Measurements from ENCODE around the gene MYO9B. TPM values are rescaled to one million over a fixed set of nuclear protein-coding genes. Genes with fewer than 3 reads are reported as not detected.

MYO9B gene
- total RNA-seq, 1 donor from 2014 or later: 24.0 TPM

DNA sequence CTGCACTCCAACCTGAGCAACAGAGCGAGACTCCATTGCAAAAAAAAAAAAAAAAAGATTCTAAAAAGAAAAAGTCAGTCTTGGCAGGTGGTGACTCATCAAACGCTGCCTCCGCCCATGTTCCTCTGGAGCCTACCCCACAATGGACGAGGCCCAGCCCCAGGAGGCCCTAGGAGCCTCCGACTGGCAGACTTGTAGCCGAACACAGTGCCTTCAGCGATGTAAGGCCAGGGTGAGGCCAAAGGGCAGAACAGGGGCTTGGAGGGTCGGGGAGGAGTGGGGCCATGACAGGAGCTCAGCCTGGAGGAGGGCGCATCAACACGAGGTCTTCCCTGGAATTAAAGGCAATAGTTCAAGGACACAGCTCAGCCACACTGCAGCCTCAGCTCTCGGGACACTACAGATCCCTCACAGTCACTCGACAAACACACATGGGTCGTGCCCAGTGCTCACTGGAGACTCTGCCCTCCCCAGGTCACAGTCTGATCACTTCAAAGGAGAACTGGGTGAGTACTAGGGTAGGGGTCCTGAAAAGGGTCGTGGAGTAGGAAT, 144.7 kb downstream of the MYO9B start:
- DNase-seq: no peak

DNA sequence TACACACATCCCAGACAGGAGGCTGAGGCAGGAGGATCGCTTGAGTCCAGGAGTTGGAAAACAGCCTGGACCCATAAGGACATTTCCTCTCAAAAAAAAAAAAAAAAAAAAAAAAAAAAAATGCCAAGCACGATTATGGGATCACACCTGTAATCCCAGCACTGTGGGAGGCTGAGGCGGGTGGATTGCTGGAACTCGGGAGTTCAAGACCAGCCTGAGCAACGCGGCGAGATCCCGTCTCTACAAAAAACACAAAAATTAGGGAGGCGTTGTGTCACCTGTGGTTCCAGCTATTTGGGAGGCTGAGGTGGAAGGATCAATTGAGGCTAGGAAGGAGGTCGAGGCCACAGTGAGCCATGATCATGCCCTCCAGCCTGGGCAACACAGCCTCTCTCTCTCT, 149.5 kb downstream of the MYO9B start:
- DNase-seq: no peak

GRCh38 chr19:17226002-17226933, 150.7 kb downstream of the MYO9B start, which contains the start of gene OCEL1:
OCEL1 (plus strand) TSS chr19:17226226; CDS start chr19:17226248, 22 bp downstream.
- peak; percentile 97 for DNase-seq

GRCh38 chr19:17227798-17228367, 152.3 kb downstream of the MYO9B start:
- DNase-seq: no peak

- no peak for DNase-seq
Observed at GRCh38 chr19:17229890-17230289, 154.3 kb downstream of the MYO9B start.

DNA sequence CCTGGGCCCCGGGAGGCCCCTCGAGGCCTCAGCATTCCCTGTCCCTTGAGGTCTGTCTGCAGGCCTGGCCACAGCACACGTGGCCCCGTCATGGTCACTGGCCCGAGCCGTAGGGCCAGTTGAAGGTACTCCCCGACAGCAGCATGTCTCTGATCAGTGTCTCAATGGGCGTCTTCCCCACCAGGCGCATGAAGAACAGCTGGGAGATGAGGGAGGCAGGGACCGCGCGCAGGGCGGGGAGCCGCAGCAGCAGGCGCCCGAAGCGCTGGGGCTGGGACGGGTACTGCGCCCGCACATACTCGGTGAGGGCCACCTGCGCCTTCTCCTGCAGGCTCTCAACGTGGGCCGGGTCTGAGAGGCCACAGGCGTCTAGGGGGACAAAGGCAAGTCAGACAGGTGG, 156.7 kb downstream of the MYO9B start:
- no peak for DNase-seq

GRCh38 chr19:17234911-17235299, 159.3 kb downstream of the MYO9B start:
- DNase-seq: no peak

DNA sequence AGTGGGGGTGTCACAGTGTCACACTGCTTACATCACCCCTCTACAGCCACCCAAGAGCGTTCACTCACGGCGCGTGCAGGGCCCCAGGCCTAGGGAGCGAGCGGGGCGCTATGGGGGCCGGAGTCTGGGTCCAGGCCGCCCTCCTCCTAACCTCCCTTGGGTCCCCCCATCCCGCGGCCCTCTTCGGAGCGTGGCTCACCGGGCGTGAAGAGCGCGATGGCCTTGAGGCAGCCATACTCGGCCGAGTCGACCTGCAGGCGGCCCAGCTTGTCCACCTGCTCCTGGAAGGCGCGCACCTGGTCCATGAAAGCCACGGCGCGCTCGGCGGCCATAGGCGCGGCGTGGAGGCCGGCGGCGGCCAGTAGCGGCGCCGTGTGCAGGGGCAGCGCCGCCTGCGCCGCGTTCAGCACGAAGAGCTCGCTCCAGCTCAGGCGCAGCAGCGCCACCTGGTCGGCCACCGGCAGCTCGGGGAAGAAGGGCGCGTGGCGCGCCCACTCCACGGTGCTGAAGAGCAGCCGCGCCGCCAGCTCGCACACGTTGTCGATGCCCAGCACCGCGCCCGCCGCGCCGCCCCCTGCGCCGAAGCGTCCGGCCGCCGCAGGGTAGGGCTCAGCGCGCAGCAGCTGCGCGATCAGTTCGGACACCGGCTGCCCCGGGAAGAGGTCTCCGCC, 159.9 kb downstream of the MYO9B start:
- peak; percentile 50 for DNase-seq

DNA sequence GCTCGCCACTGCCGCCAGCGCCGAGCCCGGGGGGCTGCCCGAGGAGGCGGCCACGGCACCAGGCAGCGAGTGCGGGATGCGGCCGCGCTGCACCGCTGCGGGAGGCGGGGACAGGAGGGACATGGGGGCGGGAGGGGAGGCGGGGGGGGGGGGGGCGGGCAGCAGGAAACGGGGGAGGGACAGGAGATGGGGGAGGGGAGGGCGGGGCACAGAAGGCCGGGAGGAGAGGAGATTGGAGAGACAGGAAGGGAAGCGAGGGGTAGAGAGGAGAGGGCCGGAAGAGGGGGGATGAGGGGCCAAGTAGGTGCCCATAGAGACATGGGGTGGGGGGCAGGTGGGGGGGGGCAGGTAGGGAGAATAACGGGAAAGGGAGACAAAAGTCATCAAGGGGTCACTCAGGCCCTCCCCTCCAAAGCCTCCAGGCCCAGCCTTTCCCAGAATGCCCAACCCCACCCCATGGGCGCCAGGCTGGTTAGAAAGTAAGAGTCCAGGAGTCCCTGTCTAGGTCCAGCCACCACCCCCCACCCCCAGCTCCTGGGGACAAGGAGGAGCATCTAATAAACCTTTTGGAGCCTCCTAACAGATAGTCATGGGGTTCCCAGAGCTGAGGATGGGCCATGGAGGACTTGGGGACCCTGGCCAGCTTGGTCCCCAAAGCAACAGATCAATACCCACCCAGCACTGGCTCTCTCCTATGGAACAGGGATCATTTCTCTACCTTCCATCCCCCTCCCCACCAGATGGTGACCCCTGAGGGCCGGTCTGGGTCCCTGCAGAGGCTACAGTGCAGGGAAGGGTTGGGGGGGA, 160.6 kb downstream of the MYO9B start:
- DNase-seq: no peak

GRCh38 chr19:17236811-17237543, 161.4 kb downstream of the MYO9B start:
- DNase-seq: no peak

- DNase-seq: no peak
Observed at GRCh38 chr19:17237747-17238706, 162.4 kb downstream of the MYO9B start.

DNA sequence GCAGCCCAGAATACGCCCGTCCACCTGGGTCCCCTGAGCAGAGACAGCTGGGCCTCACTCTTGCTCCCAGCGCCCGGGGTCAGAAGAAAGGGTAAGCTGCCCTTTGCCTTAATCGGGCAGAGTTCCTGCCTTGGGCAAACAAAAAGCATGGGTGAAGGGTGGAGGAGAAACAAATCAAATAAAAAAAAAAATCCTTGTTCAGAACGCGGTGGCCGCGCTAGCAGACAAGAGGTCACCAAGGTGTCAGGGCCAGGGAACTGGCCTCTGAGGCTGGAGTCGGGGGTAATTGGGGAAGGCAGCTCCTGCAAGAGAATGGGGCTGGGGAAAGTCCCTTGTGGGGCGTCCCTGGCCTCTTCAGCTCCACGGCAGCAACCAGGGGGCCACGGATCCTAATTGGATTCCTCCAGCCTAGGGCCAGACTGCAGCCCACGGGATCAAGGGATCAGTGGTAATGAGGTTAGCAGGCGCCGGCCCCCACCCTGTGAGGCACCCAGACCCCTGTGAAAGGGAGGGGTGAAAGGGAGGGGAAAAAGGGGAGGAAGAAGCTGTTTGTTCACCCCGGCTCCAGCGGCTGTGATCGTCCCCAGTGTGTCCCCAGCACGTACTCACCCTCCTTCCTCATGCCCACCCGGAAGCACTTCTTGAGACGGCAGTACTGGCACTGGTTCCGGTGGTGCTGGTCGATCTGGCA, 164.6 kb downstream of the MYO9B start:
- DNase-seq: no peak

DNA sequence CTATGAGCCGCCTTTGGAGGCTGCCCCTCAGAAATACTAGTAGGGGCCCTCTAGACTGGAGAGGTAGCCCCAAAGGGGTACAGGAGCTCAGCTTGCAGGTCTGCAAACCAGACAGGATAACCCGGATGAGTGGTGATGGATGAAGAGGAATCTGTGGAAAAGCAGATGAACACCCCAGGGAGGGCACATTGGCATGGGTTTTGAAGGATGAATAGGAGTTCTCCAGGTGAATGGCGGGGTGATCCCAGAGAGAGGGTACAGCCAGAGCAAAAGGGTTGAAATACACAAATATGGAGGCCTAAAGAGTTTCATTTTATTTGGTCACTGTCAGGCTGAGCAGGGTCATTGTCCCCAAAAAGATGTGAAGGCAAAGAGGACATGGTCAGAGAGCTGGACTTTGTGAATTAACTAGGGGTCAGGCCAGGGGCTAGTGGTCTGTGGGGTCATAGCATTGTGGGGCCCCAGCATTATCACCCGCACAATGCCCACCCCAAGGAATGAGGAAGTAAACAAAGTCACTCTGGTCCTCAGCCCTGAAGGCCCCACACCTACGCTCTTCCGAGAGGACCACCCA, 165.3 kb downstream of the MYO9B start:
- no peak for DNase-seq

DNA sequence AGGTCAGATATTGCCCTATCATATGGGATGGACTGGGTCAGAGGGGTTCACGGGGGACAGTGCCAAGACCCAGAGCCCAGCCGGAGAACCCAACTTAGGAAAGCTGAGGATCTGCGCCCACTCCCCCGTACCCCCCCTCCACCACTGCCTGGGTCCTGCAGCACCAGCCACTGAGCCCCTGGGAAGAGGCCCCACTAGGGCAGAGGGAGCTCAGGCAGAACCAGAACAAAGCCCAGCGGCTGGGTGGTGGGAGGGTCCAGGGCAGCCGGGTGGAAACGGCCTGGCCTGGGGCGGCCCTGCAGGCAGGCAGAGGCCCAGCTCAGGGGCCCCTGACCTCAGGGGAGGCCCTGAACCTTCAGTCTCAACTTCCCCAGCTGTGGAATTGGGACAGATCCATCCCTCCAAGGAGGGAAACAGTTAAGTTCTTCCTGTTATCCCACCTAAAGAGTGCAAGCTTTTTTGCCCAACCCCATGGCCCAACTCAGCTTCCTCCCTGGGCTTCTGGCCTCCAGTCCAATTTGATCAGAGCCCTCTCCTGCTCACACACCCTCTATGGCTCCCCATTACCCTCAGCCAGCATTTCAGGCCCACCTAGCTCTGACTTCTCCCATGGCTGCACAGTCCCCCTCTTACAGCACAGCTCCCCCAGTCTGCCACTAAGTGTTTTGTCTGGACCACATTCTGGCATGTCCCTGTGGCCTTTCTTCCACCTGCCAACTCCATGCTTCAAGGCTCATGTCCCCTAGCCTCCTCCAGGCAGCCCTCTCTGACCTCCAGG, 167.0 kb downstream of the MYO9B start:
- no peak for DNase-seq

DNA sequence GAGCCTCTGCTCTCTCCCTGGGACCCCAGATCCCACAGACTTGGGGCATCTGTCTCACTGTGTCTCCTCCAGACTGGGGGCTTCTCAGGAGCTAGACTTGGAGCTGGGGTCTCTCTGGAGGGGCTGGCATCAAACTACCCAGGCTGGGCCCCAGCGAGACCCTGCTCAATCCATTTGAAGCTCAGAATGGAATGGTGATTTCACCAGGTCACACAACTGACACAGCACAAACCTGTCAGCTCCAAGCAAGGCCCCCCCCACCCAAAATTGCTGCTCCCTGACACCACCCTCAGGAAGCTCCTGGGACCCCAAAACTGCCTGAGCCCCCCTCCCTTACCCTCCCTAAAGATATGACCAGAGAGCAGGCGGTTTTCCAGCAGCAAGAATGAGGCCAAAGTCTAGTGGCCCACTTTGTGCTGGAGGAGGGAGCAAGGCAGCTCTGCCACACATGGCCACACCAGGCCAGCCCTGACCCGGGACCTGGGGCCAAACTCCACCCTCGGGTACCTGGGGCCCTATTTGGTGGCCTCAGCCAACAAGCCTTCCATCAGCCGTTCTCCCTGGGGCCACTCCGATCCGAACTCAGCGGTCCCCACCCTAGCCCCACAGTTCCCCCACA, 167.7 kb downstream of the MYO9B start:
- no peak for DNase-seq

GRCh38 chr19:17243830-17244617, 168.4 kb downstream of the MYO9B start:
- no peak for DNase-seq
